Central memory CD8-positive, alpha-beta T cell (primary cell): ENCODE measurements around the gene ZMYND11.
A peak's percentile ranks its signal among the peaks of the same experiment; 100 is the strongest.
"Not testable (repeated sequence)": the region's sequence is repeated elsewhere in the genome, so short reads cannot be mapped to it uniquely, and the experiment has no call there.

Experiments used
- ATAC-seq: fragments of 150-1000 bp; cut with Tn5 transposase; replicated peaks from 2 replicates; pipeline ENCODE4 v1.10.0; 2022; ENCODE audit warnings: mild to moderate bottlenecking, moderate FRiP score, moderate number of reproducible peaks; ENCODE audit not compliant: poor library complexity, severe bottlenecking; ENCODE audit errors: extremely low read depth
- DNase-seq, 2 donors: peaks; one replicate each; pipeline ENCODE4 v3.0.0; 2021; ENCODE audit warnings: low spot score in 2 of 2
- H3K27ac Mint-ChIP-seq: one replicate; pipeline ENCODE4 v1.8.0; 2022; ENCODE audit warnings: low read depth, mild to moderate bottlenecking, moderate library complexity, mixed read lengths
- H3K27me3 Mint-ChIP-seq: one replicate; pipeline ENCODE4 v1.8.0; 2022; ENCODE audit warnings: mixed read lengths
- H3K36me3 Mint-ChIP-seq: one replicate; pipeline ENCODE4 v1.8.0; 2022; ENCODE audit warnings: mild to moderate bottlenecking, moderate library complexity, mixed read lengths; ENCODE audit not compliant: insufficient read depth
- H3K4me1 Mint-ChIP-seq: one replicate; pipeline ENCODE4 v1.8.0; 2022; ENCODE audit warnings: mixed read lengths
- H3K4me3 Mint-ChIP-seq: one replicate; pipeline ENCODE4 v1.8.0; 2022; ENCODE audit warnings: mild to moderate bottlenecking, moderate library complexity, mixed read lengths
- H3K9me3 Mint-ChIP-seq: one replicate; pipeline ENCODE4 v1.8.0; 2022; ENCODE audit warnings: mixed read lengths

ZMYND11 gene

DNA sequence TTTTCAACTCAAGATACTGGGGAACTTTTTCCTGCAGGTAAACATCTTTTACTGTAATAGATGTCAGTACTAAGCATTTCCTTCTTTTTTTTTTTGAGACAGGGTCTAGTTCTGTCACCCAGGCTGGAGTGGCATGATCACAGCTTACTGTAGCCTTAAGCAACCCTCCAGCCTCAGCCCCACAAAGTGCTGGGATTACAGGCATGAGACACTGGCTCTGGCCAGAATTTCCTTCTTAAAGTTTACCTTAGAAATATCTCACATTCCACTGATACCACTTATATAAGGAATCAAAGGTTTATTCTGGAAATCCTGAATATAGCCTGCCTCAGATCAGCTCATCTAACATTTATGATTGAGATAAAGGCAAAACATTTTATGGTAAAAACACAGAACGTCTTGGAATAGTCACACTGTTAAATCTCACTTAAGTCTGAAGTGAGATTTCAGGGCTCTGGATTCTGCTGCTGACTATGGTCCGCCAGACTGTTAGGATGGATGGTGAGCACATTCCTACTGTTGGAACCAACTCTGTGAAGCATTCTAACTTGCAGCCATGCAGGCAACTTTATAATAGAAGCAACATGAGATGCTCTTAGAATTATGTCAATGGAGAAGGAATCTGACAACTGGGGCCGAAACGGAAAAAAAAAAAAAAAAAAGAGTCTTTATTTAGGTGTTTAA is 151.9 kb downstream of the ZMYND11 start:
- H3K27ac Mint-ChIP-seq = no peak overlapping the region
- H3K4me1 Mint-ChIP-seq = peaks cover 25% of the 10 kb centered on the region
- no peak overlapping the region for H3K4me3 Mint-ChIP-seq
- DNase-seq (no peak), ATAC-seq (no peak)
- H3K36me3 Mint-ChIP-seq = peaks cover 4% of the 10 kb centered on the region
- H3K9me3 Mint-ChIP-seq = no peaks in the 10 kb centered on the region
- H3K27me3 Mint-ChIP-seq = no peaks in the 10 kb centered on the region

DNA sequence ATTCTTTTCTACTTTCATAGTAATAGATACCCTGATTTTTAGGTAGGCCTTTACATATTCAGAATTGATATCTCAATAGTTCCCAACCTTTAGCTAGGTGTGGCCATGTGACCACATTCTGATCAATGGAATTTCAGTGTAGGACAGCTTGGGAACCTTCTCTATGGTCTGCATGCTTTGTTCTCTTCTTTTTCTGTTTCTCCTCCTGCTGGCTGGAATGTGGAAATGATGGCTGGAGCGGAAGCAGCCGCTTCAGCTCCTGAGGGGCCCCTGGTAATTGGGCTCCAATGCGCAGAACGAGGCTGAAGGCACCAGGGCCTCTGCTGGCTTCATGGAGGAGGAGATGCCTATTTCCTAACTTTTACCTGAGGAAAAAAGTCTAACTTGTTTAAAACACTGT is 152.6 kb downstream of the ZMYND11 start:
- no peaks in the 10 kb centered on the region for H3K27me3 Mint-ChIP-seq
- DNase-seq (no peak), ATAC-seq (no peak)
- peaks cover 3% of the 10 kb centered on the region for H3K36me3 Mint-ChIP-seq
- no peak overlapping the region for H3K27ac Mint-ChIP-seq
- H3K4me3 Mint-ChIP-seq = no peak overlapping the region
- H3K9me3 Mint-ChIP-seq = no peaks in the 10 kb centered on the region
- H3K4me1 Mint-ChIP-seq = peaks cover 30% of the 10 kb centered on the region

DNA sequence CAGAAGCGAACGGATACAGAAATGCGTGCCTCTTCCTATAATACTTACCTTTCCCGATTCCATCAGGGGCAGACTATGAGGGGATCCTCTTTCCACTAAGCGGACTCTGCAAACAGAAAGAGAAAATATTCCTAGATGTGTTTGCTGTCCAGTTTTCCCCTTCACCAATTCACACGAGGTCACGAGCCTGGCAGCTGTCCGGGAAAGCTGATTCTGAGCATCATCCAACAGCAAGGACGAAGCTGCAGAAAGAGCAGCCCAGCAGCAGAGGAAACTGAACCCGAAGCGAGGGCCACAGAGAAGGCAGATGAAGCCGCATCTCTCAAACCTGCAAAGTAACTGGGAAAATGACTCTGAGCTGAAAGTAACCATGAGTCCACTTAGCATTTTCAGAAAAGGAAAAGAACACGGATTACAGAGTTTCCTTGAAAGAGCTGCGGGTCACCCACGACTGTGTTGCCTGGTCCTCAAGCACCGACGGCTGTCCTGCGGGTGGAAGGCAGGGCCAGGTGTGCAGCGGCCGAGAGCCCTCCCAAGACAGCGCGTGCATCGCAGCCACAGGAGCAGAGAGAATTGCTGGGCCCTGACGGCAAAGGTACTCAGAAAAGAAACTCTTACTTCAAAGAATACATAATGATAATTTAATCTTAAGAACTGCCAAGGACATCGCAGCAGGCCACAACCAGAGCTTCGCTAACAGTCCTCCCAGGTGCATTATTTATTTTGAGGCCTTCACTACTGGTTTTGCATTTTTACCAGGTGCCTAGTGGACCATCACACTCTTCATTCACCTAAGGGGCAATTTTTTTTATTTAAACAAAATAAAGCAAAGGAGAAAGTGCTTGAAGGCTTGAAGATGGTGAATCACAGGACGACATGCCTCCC is 153.3 kb downstream of the ZMYND11 start:
- Mint-ChIP-seq H3K36me3 (peaks cover 5% of the 10 kb centered on the region), H3K27ac (no peak overlapping the region), H3K27me3 (no peaks in the 10 kb centered on the region), H3K4me1 (peaks cover 29% of the 10 kb centered on the region), H3K4me3 (no peak overlapping the region), H3K9me3 (no peaks in the 10 kb centered on the region)
- no peak for DNase-seq
- ATAC-seq = no peak

GRCh38 chr10:289581-289980 is 154.3 kb downstream of the ZMYND11 start:
- peaks cover 5% of the 10 kb centered on the region for H3K36me3 Mint-ChIP-seq
- DNase-seq = no peak
- no peak overlapping the region for H3K27ac Mint-ChIP-seq
- peaks cover 26% of the 10 kb centered on the region for H3K4me1 Mint-ChIP-seq
- no peak overlapping the region for H3K4me3 Mint-ChIP-seq
- no peak for ATAC-seq
- no peaks in the 10 kb centered on the region for H3K9me3 Mint-ChIP-seq
- H3K27me3 Mint-ChIP-seq = no peaks in the 10 kb centered on the region

DNA sequence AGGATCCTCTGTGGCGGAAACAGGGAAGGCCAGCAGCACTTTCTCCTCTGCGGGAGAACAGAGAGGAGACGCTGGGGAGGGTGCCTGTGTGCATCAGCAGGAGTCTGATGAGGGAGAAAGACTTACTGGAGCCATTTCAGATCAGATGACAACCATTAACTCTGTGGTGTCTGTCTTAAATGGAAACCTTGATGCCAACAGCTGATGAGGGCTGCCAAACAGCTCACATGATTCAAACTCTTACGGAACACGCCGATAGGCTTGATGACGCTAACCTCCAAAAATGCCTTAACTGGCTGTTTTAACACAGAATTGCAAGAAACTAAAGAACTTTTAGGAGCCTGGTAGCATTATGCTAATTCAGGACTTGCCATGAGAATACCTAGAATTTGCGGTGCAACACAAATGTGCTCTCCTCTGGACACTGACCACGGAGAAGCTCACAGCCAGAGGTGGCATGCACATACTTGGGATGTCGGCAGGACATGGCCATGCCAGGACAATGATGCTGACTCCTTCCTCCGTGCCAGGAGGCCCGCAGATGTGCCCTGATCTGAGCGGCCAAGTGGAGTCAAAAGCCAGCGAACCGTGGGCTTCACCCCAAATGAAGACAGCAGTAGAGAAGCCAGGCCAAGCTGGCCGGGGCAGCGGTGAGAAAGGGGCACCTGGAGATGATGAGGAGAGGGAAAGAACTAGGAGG is 154.9 kb downstream of the ZMYND11 start:
- no peak overlapping the region for H3K4me3 Mint-ChIP-seq
- H3K27me3 Mint-ChIP-seq = no peaks in the 10 kb centered on the region

DNA sequence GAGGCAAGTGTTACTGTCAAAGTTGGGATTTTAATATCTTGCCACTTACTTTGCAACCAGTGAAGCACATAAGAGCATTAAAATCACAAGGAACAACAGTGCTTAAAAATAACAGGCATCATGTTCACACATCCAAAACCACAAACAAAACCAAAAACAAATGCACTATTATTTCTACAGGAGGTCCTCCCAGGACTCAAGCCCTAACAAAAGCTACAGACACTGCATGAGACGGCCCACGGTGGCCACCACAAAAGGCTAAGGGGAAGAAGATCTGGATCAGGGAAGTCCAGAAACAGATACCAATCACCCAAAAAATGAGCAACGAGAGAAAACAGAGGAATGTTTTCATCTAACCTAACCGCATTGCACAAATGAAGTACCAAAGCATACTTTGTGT is 158.4 kb downstream of the ZMYND11 start:
- Mint-ChIP-seq H3K4me1 (peaks cover 21% of the 10 kb centered on the region), H3K9me3 (no peaks in the 10 kb centered on the region), H3K27me3 (no peaks in the 10 kb centered on the region), H3K36me3 (peaks cover 8% of the 10 kb centered on the region), H3K27ac (peak overlapping the region; percentile 38), H3K4me3 (no peak overlapping the region)
- ATAC-seq (no peak), DNase-seq (no peak)

More for the DNA sequence above, 154.9 kb downstream of the ZMYND11 start:
- ATAC-seq (no peak), DNase-seq (no peak)
- peaks cover 21% of the 10 kb centered on the region for H3K4me1 Mint-ChIP-seq
- H3K36me3 Mint-ChIP-seq = peaks cover 5% of the 10 kb centered on the region
- H3K27ac Mint-ChIP-seq = no peak overlapping the region
- no peaks in the 10 kb centered on the region for H3K9me3 Mint-ChIP-seq

GRCh38 chr10:297567-297966 is 162.3 kb downstream of the ZMYND11 start:
- Mint-ChIP-seq H3K9me3 (no peaks in the 10 kb centered on the region), H3K27ac (no peak overlapping the region), H3K27me3 (no peaks in the 10 kb centered on the region), H3K36me3 (peaks cover 9% of the 10 kb centered on the region), H3K4me3 (no peak overlapping the region), H3K4me1 (peaks cover 16% of the 10 kb centered on the region)
- ATAC-seq (no peak), DNase-seq (no peak)

- Mint-ChIP-seq H3K36me3 (peaks cover 9% of the 10 kb centered on the region), H3K9me3 (no peaks in the 10 kb centered on the region), H3K27ac (no peak overlapping the region)
These were observed 162.8 kb downstream of the ZMYND11 start for GRCh38 chr10:298033-298432.

DNA sequence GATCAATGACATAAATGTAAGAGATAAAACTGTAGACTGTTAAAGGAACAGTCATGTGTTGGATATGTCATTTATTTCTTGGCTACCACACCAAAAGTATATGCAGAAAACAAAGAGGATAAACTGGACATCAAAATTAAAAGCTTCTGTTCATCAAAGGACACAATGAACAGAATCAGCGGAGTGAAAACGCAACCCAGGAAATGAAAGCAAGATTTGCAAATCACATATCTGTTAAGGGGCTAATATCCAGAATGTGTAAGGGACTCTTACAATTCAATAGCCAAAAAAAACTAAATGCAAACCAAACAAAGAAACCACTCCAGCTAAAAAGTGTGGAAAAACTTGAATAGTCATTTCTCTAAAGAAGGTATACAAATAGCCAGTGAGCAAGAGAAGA is 164.3 kb downstream of the ZMYND11 start:
- H3K4me1 Mint-ChIP-seq = no peaks in the 10 kb centered on the region
- no peak overlapping the region for H3K4me3 Mint-ChIP-seq
- no peak for ATAC-seq
- peaks cover 7% of the 10 kb centered on the region for H3K36me3 Mint-ChIP-seq
- no peak overlapping the region for H3K27ac Mint-ChIP-seq
- DNase-seq = no peak
- H3K9me3 Mint-ChIP-seq = no peaks in the 10 kb centered on the region
- no peaks in the 10 kb centered on the region for H3K27me3 Mint-ChIP-seq

More at GRCh38 chr10:298033-298432, 162.8 kb downstream of the ZMYND11 start:
- no peak for ATAC-seq
- H3K4me3 Mint-ChIP-seq = no peak overlapping the region
- H3K4me1 Mint-ChIP-seq = peaks cover 11% of the 10 kb centered on the region
- no peaks in the 10 kb centered on the region for H3K27me3 Mint-ChIP-seq
- DNase-seq = no peak

- Mint-ChIP-seq H3K36me3 (peaks cover 7% of the 10 kb centered on the region), H3K27ac (no peak overlapping the region)
- no peak for ATAC-seq
These were observed 164.7 kb downstream of the ZMYND11 start for GRCh38 chr10:299969-300368.

DNA sequence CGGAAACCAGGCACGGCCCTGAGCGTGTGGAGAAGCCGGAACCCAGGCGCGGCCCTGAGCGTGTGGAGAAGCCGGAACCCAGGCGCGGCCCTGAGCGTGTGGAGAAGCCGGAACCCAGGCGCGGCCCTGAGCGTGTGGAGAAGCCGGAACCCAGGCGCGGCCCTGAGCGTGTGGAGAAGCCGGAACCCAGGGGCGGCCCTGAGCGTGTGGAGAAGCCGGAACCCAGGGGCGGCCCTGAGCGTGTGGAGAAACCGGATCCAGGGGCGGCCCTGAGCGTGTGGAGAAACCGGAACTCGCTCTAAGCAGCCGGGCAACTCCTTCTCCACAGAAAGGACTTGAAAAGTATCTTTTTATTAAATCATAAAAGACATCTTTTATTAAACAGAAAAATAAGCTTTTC is 165.3 kb downstream of the ZMYND11 start:
- H3K27me3 Mint-ChIP-seq, H3K36me3 Mint-ChIP-seq, H3K4me1 Mint-ChIP-seq, H3K4me3 Mint-ChIP-seq, ATAC-seq, DNase-seq, H3K9me3 Mint-ChIP-seq: not testable (repeated sequence)
- H3K27ac Mint-ChIP-seq = peak overlapping the region; percentile 71

More at GRCh38 chr10:299969-300368, 164.7 kb downstream of the ZMYND11 start:
- Mint-ChIP-seq H3K27me3 (no peaks in the 10 kb centered on the region), H3K4me3 (no peak overlapping the region), H3K4me1 (peaks cover 4% of the 10 kb centered on the region), H3K9me3 (no peaks in the 10 kb centered on the region)
- no peak for DNase-seq

GRCh38 chr10:301536-301935 is 166.3 kb downstream of the ZMYND11 start:
- DNase-seq = no peak

More at GRCh38 chr10:301536-301935, 166.3 kb downstream of the ZMYND11 start:
- no peaks in the 10 kb centered on the region for H3K27me3 Mint-ChIP-seq
- peaks cover 9% of the 10 kb centered on the region for H3K4me1 Mint-ChIP-seq
- no peaks in the 10 kb centered on the region for H3K9me3 Mint-ChIP-seq
- H3K4me3 Mint-ChIP-seq = no peak overlapping the region
- peaks cover 6% of the 10 kb centered on the region for H3K36me3 Mint-ChIP-seq
- no peak overlapping the region for H3K27ac Mint-ChIP-seq
- ATAC-seq = no peak
